SK-N-SH (cell line): ENCODE measurements around the gene USP4.

Source experiments
- EP300 ChIP-seq, 2 experiments: IDR thresholded peaks; 2 replicates each; pipeline versions ENCODE4 v1.4.0 to v1.6.1; 2012; ENCODE audit warnings: borderline replicate concordance in 1 of 2, low read depth in 1 of 2, low read length in 1 of 2
- EZH2phosphoT487 ChIP-seq: fragments of 200-600 bp; sonication (generic); IDR thresholded peaks from 2 replicates; pipeline ENCODE4 v1.6.1; 2017; ENCODE audit warnings: low read depth, mixed run types, mild to moderate bottlenecking, antibody characterized with exemption, moderate library complexity, borderline replicate concordance
- JUND ChIP-seq: IDR thresholded peaks from 2 replicates; pipeline ENCODE4 v1.4.0; 2012
- MEF2A ChIP-seq: IDR thresholded peaks from 2 replicates; pipeline ENCODE4 v1.4.0; 2012; ENCODE audit warnings: low read depth, borderline replicate concordance
- POLR2AphosphoS5 ChIP-seq: IDR thresholded peaks from 2 replicates; pipeline ENCODE4 v1.6.1; 2012; ENCODE audit warnings: low read depth, low read length
- RAD21 ChIP-seq: IDR thresholded peaks from 2 replicates; pipeline ENCODE4 v1.6.1; 2012; ENCODE audit warnings: mild to moderate bottlenecking, low read length
- RXRA ChIP-seq: IDR thresholded peaks from 2 replicates; pipeline ENCODE4 v1.4.0; 2012; ENCODE audit warnings: low read depth, mild to moderate bottlenecking, borderline replicate concordance
- SMC3 ChIP-seq: IDR thresholded peaks from 2 replicates; pipeline ENCODE4 v1.6.1; 2012; ENCODE audit warnings: low read depth, low read length, improper control_type of control experiment
- YY1 ChIP-seq: IDR thresholded peaks from 2 replicates; pipeline ENCODE4 v1.4.0; 2012; ENCODE audit warnings: low read depth, mild to moderate bottlenecking
- TF ChIP-seq, protein P1 (sequence below): fragments of 200-600 bp; sonication (generic); IDR thresholded peaks from 2 replicates; pipeline ENCODE4 v1.6.1; 2017; ENCODE audit warnings: antibody characterized with exemption, mild to moderate bottlenecking, moderate library complexity

GRCh38 chr3:49255718-49256511 lies 83.9 kb downstream of the USP4 start:
- TF ChIP-seq EZH2phosphoT487 (no peak), RAD21 (no peak), MEF2A (no peak), POLR2AphosphoS5 (no peak), SMC3 (no peak), EP300 (IDR thresholded peaks at IDR 0.05; ENCODE audit: borderline replicate concordance in 1 of 2, low read depth in 1 of 2, low read length in 1 of 2) (no peak), JUND (no peak), YY1 (no peak), RXRA (no peak)
- TF ChIP-seq, protein P1, sequence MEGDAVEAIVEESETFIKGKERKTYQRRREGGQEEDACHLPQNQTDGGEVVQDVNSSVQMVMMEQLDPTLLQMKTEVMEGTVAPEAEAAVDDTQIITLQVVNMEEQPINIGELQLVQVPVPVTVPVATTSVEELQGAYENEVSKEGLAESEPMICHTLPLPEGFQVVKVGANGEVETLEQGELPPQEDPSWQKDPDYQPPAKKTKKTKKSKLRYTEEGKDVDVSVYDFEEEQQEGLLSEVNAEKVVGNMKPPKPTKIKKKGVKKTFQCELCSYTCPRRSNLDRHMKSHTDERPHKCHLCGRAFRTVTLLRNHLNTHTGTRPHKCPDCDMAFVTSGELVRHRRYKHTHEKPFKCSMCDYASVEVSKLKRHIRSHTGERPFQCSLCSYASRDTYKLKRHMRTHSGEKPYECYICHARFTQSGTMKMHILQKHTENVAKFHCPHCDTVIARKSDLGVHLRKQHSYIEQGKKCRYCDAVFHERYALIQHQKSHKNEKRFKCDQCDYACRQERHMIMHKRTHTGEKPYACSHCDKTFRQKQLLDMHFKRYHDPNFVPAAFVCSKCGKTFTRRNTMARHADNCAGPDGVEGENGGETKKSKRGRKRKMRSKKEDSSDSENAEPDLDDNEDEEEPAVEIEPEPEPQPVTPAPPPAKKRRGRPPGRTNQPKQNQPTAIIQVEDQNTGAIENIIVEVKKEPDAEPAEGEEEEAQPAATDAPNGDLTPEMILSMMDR, result no peak
